Measurements from ENCODE around the gene ZNF286A.
"Not testable (repeated sequence)": the region's sequence is repeated elsewhere in the genome, so short reads cannot be mapped to it uniquely, and the experiment has no call there.

Gene ZNF286A

GRCh38 chr17:15699937-15700336, 385 bp downstream of the ZNF286A start:
- not testable (repeated sequence) for DNase-seq (ENCODE audit: low read depth in 2 of 2)

GRCh38 chr17:15704239-15704638, 4.7 kb downstream of the ZNF286A start:
- not testable (repeated sequence) for DNase-seq (ENCODE audit: low read depth in 2 of 2)

- DNase-seq (ENCODE audit: low read depth in 2 of 2): not testable (repeated sequence)
Observed at GRCh38 chr17:15704813-15705212, 5.3 kb downstream of the ZNF286A start.

- DNase-seq (ENCODE audit: low read depth in 2 of 2): not testable (repeated sequence)
Observed at GRCh38 chr17:15708879-15709278, 9.3 kb downstream of the ZNF286A start.

- DNase-seq (ENCODE audit: low read depth in 2 of 2): not testable (repeated sequence)
Observed at GRCh38 chr17:15716601-15717563, 17.3 kb downstream of the ZNF286A start.

GRCh38 chr17:15730535-15730934, 31.0 kb downstream of the ZNF286A start:
- DNase-seq (ENCODE audit: low read depth in 2 of 2): not testable (repeated sequence)

- DNase-seq (ENCODE audit: low read depth in 2 of 2): not testable (repeated sequence)
Observed at GRCh38 chr17:15731900-15732299, 32.3 kb downstream of the ZNF286A start, which contains the start of gene TBC1D26. Gene TBC1D26, plus strand, starts transcription at chr17:15732283. Its CDS starts 3,066 bp downstream, at chr17:15735349.

- DNase-seq (ENCODE audit: low read depth in 2 of 2): not testable (repeated sequence)
Observed at GRCh38 chr17:15733174-15733789, 33.7 kb downstream of the ZNF286A start.

GRCh38 chr17:15736578-15736977, 37.0 kb downstream of the ZNF286A start:
- not testable (repeated sequence) for DNase-seq (ENCODE audit: low read depth in 2 of 2)

- DNase-seq (ENCODE audit: low read depth in 2 of 2): no peak
Observed at GRCh38 chr17:15738066-15738465, 38.5 kb downstream of the ZNF286A start.

GRCh38 chr17:15739259-15739658, 39.7 kb downstream of the ZNF286A start:
- DNase-seq (ENCODE audit: low read depth in 2 of 2): not testable (repeated sequence)

- not testable (repeated sequence) for DNase-seq (ENCODE audit: low read depth in 2 of 2)
Observed at GRCh38 chr17:15740041-15740440, 40.5 kb downstream of the ZNF286A start.

- no peak for DNase-seq (ENCODE audit: low read depth in 2 of 2)
Observed at GRCh38 chr17:15740570-15741120, 41.1 kb downstream of the ZNF286A start.

GRCh38 chr17:15741624-15742023, 42.1 kb downstream of the ZNF286A start:
- no peak for DNase-seq (ENCODE audit: low read depth in 2 of 2)

- DNase-seq (ENCODE audit: low read depth in 2 of 2): no peak
Observed at GRCh38 chr17:15742051-15742795, 42.7 kb downstream of the ZNF286A start.

- DNase-seq (ENCODE audit: low read depth in 2 of 2): no peak
Observed at GRCh38 chr17:15742921-15743320, 43.4 kb downstream of the ZNF286A start.

- DNase-seq (ENCODE audit: low read depth in 2 of 2): no peak
Observed at GRCh38 chr17:15744074-15744676, 44.6 kb downstream of the ZNF286A start.

- DNase-seq (ENCODE audit: low read depth in 2 of 2): no peak
Observed at GRCh38 chr17:15744885-15745284, 45.3 kb downstream of the ZNF286A start.

GRCh38 chr17:15749403-15749802, 49.9 kb downstream of the ZNF286A start:
- not testable (repeated sequence) for DNase-seq (ENCODE audit: low read depth in 2 of 2)

GRCh38 chr17:15768865-15769533, 69.4 kb downstream of the ZNF286A start:
- DNase-seq (ENCODE audit: low read depth in 2 of 2): not testable (repeated sequence)

Measured in stimulated activated CD4-positive, alpha-beta T cell treated with anti-CD3 and anti-CD28 coated beads, Interleukin-4, amount 100 ng/mL, for 48 hours (primary cell).